PC-9 (cell line): ENCODE results near the gene OBSCN.

Source experiments
- CTCF ChIP-seq: fragments of 200-600 bp; sonication (generic); conservative IDR thresholded peaks from 2 replicates; pipeline ENCODE4 v1.6.1; 2017; ENCODE audit warnings: mixed run types, antibody characterized with exemption, mild to moderate bottlenecking, moderate library complexity
- EZH2 ChIP-seq: fragments of 200-600 bp; sonication (generic); IDR thresholded peaks from 2 replicates; pipeline ENCODE4 v1.8.0; 2017; ENCODE audit warnings: antibody characterized with exemption, low read depth

- TF ChIP-seq CTCF (no peak), EZH2 (no peak)
Measured at GRCh38 chr1:228351850-228352249, 144.0 kb downstream of the OBSCN start.
